ENCODE data around the gene DNAJC9. TPM values are rescaled to one million over a fixed set of nuclear protein-coding genes. Genes with fewer than 3 reads are reported as not detected.
"Not testable (repeated sequence)": the region's sequence is repeated elsewhere in the genome, so short reads cannot be mapped to it uniquely, and the experiment has no call there.

The DNAJC9 gene
- polyA plus RNA-seq, 1 donor from 2014 or later, result 88.0 TPM

DNA sequence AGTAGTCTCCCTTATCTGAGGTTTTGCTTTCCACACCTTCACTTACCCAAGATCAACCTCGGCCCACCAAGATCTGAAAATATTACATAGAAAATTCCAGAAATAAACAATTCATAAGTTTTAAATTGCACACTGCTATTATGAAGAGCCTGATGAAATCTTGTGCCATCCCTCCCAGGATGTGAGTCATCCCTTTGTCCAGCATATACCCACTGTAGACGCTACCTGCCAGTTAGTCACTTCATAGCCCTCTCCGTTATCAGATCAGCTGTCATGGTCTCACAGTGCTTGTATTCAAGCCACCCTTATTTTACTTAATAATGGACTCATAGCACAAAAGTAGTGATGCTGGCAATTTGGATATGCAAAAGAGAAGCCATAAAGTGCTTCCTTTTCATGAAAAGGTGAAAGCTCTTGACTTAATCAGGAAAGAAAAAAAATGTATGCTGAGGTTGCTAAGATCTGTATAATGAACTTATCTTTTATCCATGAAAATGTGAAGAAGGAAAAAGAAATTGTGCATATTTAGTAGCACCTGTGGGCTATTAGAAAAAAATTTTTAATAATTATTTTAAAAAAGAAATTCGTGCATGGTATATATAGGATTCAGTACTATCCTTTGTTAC is 15.2 kb upstream of the DNAJC9 start:
- TF ChIP-seq SMC3 (conservative IDR thresholded peaks at IDR 0.05; ENCODE audit: poor library complexity), result no peak
- no peak for TF ChIP-seq RAD21 (conservative IDR thresholded peaks at IDR 0.05)
- no peak for TF ChIP-seq CTCF (IDR thresholded peaks at IDR 0.05; ENCODE audit: poor library complexity, severe bottlenecking)
- TF ChIP-seq EP300 (conservative IDR thresholded peaks at IDR 0.05; ENCODE audit: poor library complexity, severe bottlenecking), result no peak
- TF ChIP-seq EZH2 (IDR thresholded peaks at IDR 0.05; ENCODE audit: borderline replicate concordance, insufficient read depth, low read length, poor library complexity, severe bottlenecking), result no peak
- no peak for TF ChIP-seq POLR2AphosphoS5 (IDR thresholded peaks at IDR 0.05)
- TF ChIP-seq MXI1 (conservative IDR thresholded peaks at IDR 0.05; ENCODE audit: poor library complexity, severe bottlenecking), result no peak
- TF ChIP-seq REST (IDR thresholded peaks at IDR 0.05; ENCODE audit: borderline replicate concordance), result no peak
- no peak for TF ChIP-seq TAF1 (IDR thresholded peaks at IDR 0.05; ENCODE audit: low read depth)
- H2AFZ ChIP-seq (ENCODE audit: low read depth, low read length), result no peak overlapping the region

DNA sequence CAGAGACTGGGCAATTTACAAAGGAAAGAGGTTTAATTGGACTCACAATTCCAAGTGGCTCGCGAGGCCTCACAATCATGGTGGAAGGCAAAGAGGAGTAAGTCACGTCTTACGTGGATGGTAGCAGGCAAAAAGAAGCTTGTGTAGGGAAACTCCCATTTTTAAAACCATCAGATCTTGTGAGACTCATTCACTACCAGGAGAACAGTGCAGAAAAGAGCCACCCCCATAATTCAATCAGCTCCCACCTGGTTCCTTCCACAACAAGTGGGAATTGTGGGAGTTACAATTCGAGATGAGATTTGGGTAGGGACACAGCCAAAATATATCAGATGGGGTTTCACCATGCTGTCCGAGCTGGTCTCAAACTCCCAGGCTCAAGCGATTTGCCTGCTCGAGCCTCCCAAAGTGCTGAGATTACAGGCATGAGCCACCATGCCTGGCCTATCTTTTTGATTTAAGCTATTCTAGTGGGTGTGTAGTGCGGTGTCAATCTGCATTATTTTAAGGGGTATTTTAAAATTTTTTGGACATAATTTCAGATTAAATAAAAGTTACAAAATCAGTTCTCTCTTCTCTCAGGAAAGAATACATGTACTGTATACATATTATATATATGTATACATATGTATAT is 14.4 kb upstream of the DNAJC9 start:
- Histone ChIP-seq H2AFZ (ENCODE audit: low read depth, low read length) (no peak overlapping the region), H3K4me2 (ENCODE audit: low read length) (no peak overlapping the region), H3K27me3 (ENCODE audit: insufficient read depth, low read depth, low read length) (no peaks in the 10 kb centered on the region), H3F3A (ENCODE audit: insufficient read depth, low read length, poor library complexity, severe bottlenecking) (no peaks in the 10 kb centered on the region), H3K36me3 (ENCODE audit: insufficient read depth, low read length) (no peaks in the 10 kb centered on the region), H3K27ac (ENCODE audit: low read length) (no peak overlapping the region), H3K4me3 (ENCODE audit: low read length) (no peak overlapping the region), H3K9ac (ENCODE audit: low read length) (no peak overlapping the region), H4K20me1 (ENCODE audit: insufficient read depth) (no peaks in the 10 kb centered on the region), H3K9me2 (ENCODE audit: insufficient read depth, low read length) (no peaks in the 10 kb centered on the region), H3K9me3 (ENCODE audit: low read length) (no peaks in the 10 kb centered on the region), H3K79me2 (replicated peaks; ENCODE audit: insufficient read depth, low read length) (no peaks in the 10 kb centered on the region)
- TF ChIP-seq CTCF (IDR thresholded peaks at IDR 0.05; ENCODE audit: poor library complexity, severe bottlenecking) (no peak), EZH2 (IDR thresholded peaks at IDR 0.05; ENCODE audit: borderline replicate concordance, insufficient read depth, low read length, poor library complexity, severe bottlenecking) (no peak), EP300 (conservative IDR thresholded peaks at IDR 0.05; ENCODE audit: poor library complexity, severe bottlenecking) (no peak), RAD21 (conservative IDR thresholded peaks at IDR 0.05) (no peak), REST (IDR thresholded peaks at IDR 0.05; ENCODE audit: borderline replicate concordance) (no peak)

More for the DNA sequence above, 15.2 kb upstream of the DNAJC9 start:
- Histone ChIP-seq H3K27ac (ENCODE audit: low read length) (no peak overlapping the region), H3K79me2 (replicated peaks; ENCODE audit: insufficient read depth, low read length) (no peaks in the 10 kb centered on the region), H3K9me3 (ENCODE audit: low read length) (no peaks in the 10 kb centered on the region), H4K20me1 (ENCODE audit: insufficient read depth) (no peaks in the 10 kb centered on the region), H3K4me3 (ENCODE audit: low read length) (no peak overlapping the region), H3F3A (ENCODE audit: insufficient read depth, low read length, poor library complexity, severe bottlenecking) (no peaks in the 10 kb centered on the region), H3K36me3 (ENCODE audit: insufficient read depth, low read length) (no peaks in the 10 kb centered on the region), H3K4me2 (ENCODE audit: low read length) (no peak overlapping the region), H3K9ac (ENCODE audit: low read length) (no peak overlapping the region), H3K9me2 (ENCODE audit: insufficient read depth, low read length) (no peaks in the 10 kb centered on the region), H3K27me3 (ENCODE audit: insufficient read depth, low read depth, low read length) (no peaks in the 10 kb centered on the region)

DNA sequence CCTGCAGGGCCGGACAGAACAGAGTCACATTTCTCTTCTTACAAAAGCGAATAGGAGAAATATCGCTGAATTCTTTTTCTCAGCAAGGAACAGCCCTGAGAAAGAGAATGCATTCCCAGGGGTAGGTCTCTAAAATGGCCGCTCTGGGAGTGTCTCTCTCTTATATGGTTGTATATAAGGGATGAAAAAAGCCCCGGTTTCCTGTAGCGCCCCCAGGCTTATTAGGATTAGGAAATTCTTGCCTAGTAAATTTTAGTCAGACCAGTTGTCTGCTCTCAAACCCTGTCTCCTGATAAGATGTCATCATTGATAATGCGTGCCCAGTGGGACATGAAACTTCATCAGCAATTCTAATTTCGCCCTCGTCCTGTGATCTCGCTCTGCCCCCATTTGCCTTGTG is 11.6 kb upstream of the DNAJC9 start:
- not testable (repeated sequence) for H3K27ac ChIP-seq (ENCODE audit: low read length); H3F3A ChIP-seq (ENCODE audit: insufficient read depth, low read length, poor library complexity, severe bottlenecking); H3K36me3 ChIP-seq (ENCODE audit: insufficient read depth, low read length); H3K4me2 ChIP-seq (ENCODE audit: low read length); H3K27me3 ChIP-seq (ENCODE audit: insufficient read depth, low read depth, low read length); H3K9me2 ChIP-seq (ENCODE audit: insufficient read depth, low read length); H3K79me2 ChIP-seq (replicated peaks; ENCODE audit: insufficient read depth, low read length); H3K4me3 ChIP-seq (ENCODE audit: low read length); H2AFZ ChIP-seq (ENCODE audit: low read depth, low read length); H4K20me1 ChIP-seq (ENCODE audit: insufficient read depth); H3K9ac ChIP-seq (ENCODE audit: low read length); H3K9me3 ChIP-seq (ENCODE audit: low read length)

All from neural cell (in vitro differentiated cells).